HCT116 (cell line): ENCODE measurements around the gene ASAP3. TPM values are rescaled to one million over a fixed set of nuclear protein-coding genes. Genes with fewer than 3 reads are reported as not detected.

Experiments used
- ATAC-seq: fragments of 200-7000 bp; cut with Tn5 transposase; 2 replicates; pipeline ENCODE4 v1.9.1; 2020; ENCODE audit warnings: mild to moderate bottlenecking, moderate library complexity
- BruUV-seq: library from RNA; stranded (reverse); fragments of 400-500 nt; replicated peaks from 2 replicates; lab custom pipeline; 2021; lab: Mats Ljungman, UMichigan
- CTCF ChIA-PET: fragments of 300-600 bp; sonication (Branson Sonifier 250); formaldehyde crosslinking; loops from one replicate; lab custom pipeline; 2021; ENCODE audit warnings: antibody characterized with exemption; lab: Charles Lee
- POLR2A ChIA-PET: fragments of 300-600, 350-600 bp; sonication (Branson Sonifier 250); formaldehyde crosslinking; loops from one replicate; lab custom pipeline; 2021; ENCODE audit warnings: antibody characterized with exemption; lab: Charles Lee
- RAD21 ChIA-PET, 2 experiments: fragments of 300-600 bp; sonication (Branson Sonifier 250); formaldehyde crosslinking; loops; one replicate each; lab custom pipeline; 2023; ENCODE audit warnings: low total read pairs in 2 of 2; ENCODE audit not compliant: uncharacterized antibody in 2 of 2, unreplicated experiment in 2 of 2, low non-redundant PET in 1 of 2; lab: Charles Lee
- DNase-seq: peaks from one replicate; pipeline ENCODE4 v3.0.0-alpha.2; 2010; ENCODE audit warnings: low read depth, low spot score
- H2AFZ ChIP-seq: fragments of 200-600 bp; shearing (Covaris generic), sonication (generic); 2 replicates; pipeline ENCODE4 v1.6.1; 2017; ENCODE audit warnings: low read depth, mixed run types, mixed read lengths, antibody characterized with exemption, low read length; ENCODE audit not compliant: poor library complexity, severe bottlenecking
- H3K27ac ChIP-seq: 2 replicates; pipeline ENCODE4 v1.5.1; 2012; ENCODE audit warnings: low read depth, low read length
- H3K27me3 ChIP-seq: fragments of 200-600 bp; sonication (generic); 2 replicates; pipeline ENCODE4 v1.6.1; 2016; ENCODE audit warnings: mixed run types, low read length, mixed read lengths; ENCODE audit not compliant: insufficient read depth
- H3K36me3 ChIP-seq, 2 experiments: fragments of 200-500 bp in 1 of 2; fragments of 200-600 bp in 1 of 2; sonication (Bioruptor generic) in 1 of 2; sonication (generic) in 1 of 2; 2 replicates each; pipeline versions ENCODE4 v1.5.1 to v1.6.1; 2014 to 2016; ENCODE audit warnings: low read length in 2 of 2, inconsistent platforms in 1 of 2, mixed read lengths in 1 of 2, mixed run types in 1 of 2; ENCODE audit not compliant: insufficient read depth in 2 of 2, control insufficient read depth in 1 of 2
- H3K4me1 ChIP-seq, 2 experiments: fragments of 200-600 bp in 1 of 2; sonication (generic) in 1 of 2; 2 replicates each; pipeline versions ENCODE4 v1.5.1 to v1.6.1; 2012 to 2017; ENCODE audit warnings: low read length in 2 of 2, inconsistent platforms in 1 of 2, mild to moderate bottlenecking in 1 of 2, mixed read lengths in 1 of 2, mixed run types in 1 of 2, moderate library complexity in 1 of 2; ENCODE audit not compliant: insufficient read depth in 2 of 2, control insufficient read depth in 1 of 2
- H3K4me2 ChIP-seq: fragments of 200-600 bp; sonication (generic); 2 replicates; pipeline ENCODE4 v1.6.1; 2017; ENCODE audit warnings: mixed run types, low read length, mixed read lengths
- H3K4me3 ChIP-seq, 2 experiments: fragments of 200-600 bp in 1 of 2; sonication (generic) in 1 of 2; replicated peaks in 1 of 2; 2 replicates each; pipeline ENCODE4 v1.5.1; 2011 to 2016; ENCODE audit warnings: low read length in 2 of 2, control low read depth in 1 of 2, low read depth in 1 of 2, mild to moderate bottlenecking in 1 of 2, mixed read lengths in 1 of 2, mixed run types in 1 of 2
- H3K79me2 ChIP-seq: fragments of 200-600 bp; sonication (generic); 2 replicates; pipeline ENCODE4 v1.6.1; 2017; ENCODE audit warnings: mild to moderate bottlenecking, mixed run types, low read length, moderate library complexity, mixed read lengths; ENCODE audit not compliant: insufficient read depth
- H3K9ac ChIP-seq: fragments of 200-600 bp; sonication (generic); 2 replicates; pipeline ENCODE4 v1.6.1; 2016; ENCODE audit warnings: low read length, mixed read lengths
- H3K9me2 ChIP-seq: fragments of 200-600 bp; sonication (generic), shearing (Covaris generic); 2 replicates; pipeline ENCODE4 v1.6.1; 2017; ENCODE audit warnings: mixed run types, mild to moderate bottlenecking, moderate library complexity; ENCODE audit not compliant: insufficient read depth
- H3K9me3 ChIP-seq, 2 experiments: fragments of 200-500 bp in 1 of 2; fragments of 200-600 bp in 1 of 2; sonication (Bioruptor generic) in 1 of 2; sonication (generic) in 1 of 2; 2 replicates each; pipeline ENCODE4 v1.6.1; 2014 to 2017; ENCODE audit warnings: low read length in 2 of 2, mixed read lengths in 2 of 2, inconsistent platforms in 1 of 2, low read depth in 1 of 2, mild to moderate bottlenecking in 1 of 2, mixed run types in 1 of 2, moderate library complexity in 1 of 2; ENCODE audit not compliant: control insufficient read depth in 1 of 2, insufficient read depth in 1 of 2
- H4K20me1 ChIP-seq: fragments of 200-600 bp; sonication (generic), shearing (Covaris generic); 2 replicates; pipeline ENCODE4 v1.6.1; 2017; ENCODE audit warnings: mixed run types, mild to moderate bottlenecking, moderate library complexity; ENCODE audit not compliant: insufficient read depth
- ATF3 ChIP-seq: IDR thresholded peaks from 2 replicates; pipeline ENCODE4 v1.6.1; 2012
- CTCF ChIP-seq, 3 experiments: fragments of 200-600 bp in 1 of 3; sonication (generic) in 1 of 3; IDR thresholded peaks in 2 of 3; conservative IDR thresholded peaks in 1 of 3; 2 replicates each; pipeline ENCODE4 v1.5.1; 2012 to 2017; ENCODE audit warnings: low read depth in 2 of 3, low read length in 2 of 3, antibody characterized with exemption in 1 of 3, borderline replicate concordance in 1 of 3, control low read depth in 1 of 3, mild to moderate bottlenecking in 1 of 3, mixed read lengths in 1 of 3, mixed run types in 1 of 3, moderate library complexity in 1 of 3; ENCODE audit not compliant: insufficient read depth in 1 of 3
- EGR1 ChIP-seq: IDR thresholded peaks from 2 replicates; pipeline ENCODE4 v1.6.1; 2012; ENCODE audit warnings: low read depth
- EZH2phosphoT487 ChIP-seq: fragments of 200-600 bp; IDR thresholded peaks from 2 replicates; pipeline ENCODE4 v1.6.1; 2018; ENCODE audit warnings: antibody characterized with exemption, borderline replicate concordance
- FOSL1 ChIP-seq: IDR thresholded peaks from 2 replicates; pipeline ENCODE4 v1.6.1; 2012; ENCODE audit warnings: low read depth
- POLR2A ChIP-seq: IDR thresholded peaks from 2 replicates; pipeline ENCODE4 v1.7.0; 2011; ENCODE audit warnings: borderline replicate concordance; ENCODE audit not compliant: insufficient read depth, insufficient read length; ENCODE audit errors: extremely low read depth
- RAD21 ChIP-seq: IDR thresholded peaks from 2 replicates; pipeline ENCODE4 v1.6.1; 2012; ENCODE audit warnings: low read depth, mild to moderate bottlenecking
- REST ChIP-seq: IDR thresholded peaks from 2 replicates; pipeline ENCODE4 v1.6.1; 2012; ENCODE audit warnings: low read depth
- SP1 ChIP-seq: IDR thresholded peaks from 2 replicates; pipeline ENCODE4 v1.6.1; 2012; ENCODE audit warnings: low read depth
- TCF7L2 ChIP-seq: IDR thresholded peaks from 2 replicates; pipeline ENCODE4 v1.7.0; 2011; ENCODE audit warnings: borderline replicate concordance, inconsistent platforms; ENCODE audit not compliant: insufficient read depth, insufficient read length; ENCODE audit errors: extremely low read depth
- ZFX ChIP-seq: fragments of 450-650 bp; IDR thresholded peaks from 2 replicates; pipeline ENCODE4 v1.6.1; 2017
- intact Hi-C: fragments of 100-400 bp; cut with micrococcal nuclease; formaldehyde crosslinking; loops from 2 replicates; pipeline ENCODE4 v1.10.0; 2022
- total RNA-seq: library from RNA; stranded (reverse); gene quantifications from one replicate; pipeline ENCODE4 v1.2.1, GENCODE V29; 2021; ENCODE audit not compliant: unreplicated experiment

ASAP3 gene
- total RNA-seq, 1 experiment from 2014 or later, result 19.7 TPM

GRCh38 chr1:23399229-23399628 lies 84.8 kb downstream of the ASAP3 start:
- Histone ChIP-seq H3K9me2 (no peaks in the 10 kb centered on the region), H3K27ac (no peak overlapping the region), H3K4me1 (peaks cover 18 to 33% of the 10 kb centered on the region in 2 experiments), H2AFZ (no peak overlapping the region), H3K9me3 (no peaks in the 10 kb centered on the region), H4K20me1 (no peaks in the 10 kb centered on the region), H3K36me3 (no peaks in the 10 kb centered on the region), H3K9ac (no peak overlapping the region), H3K79me2 (no peaks in the 10 kb centered on the region), H3K4me3 (no peak overlapping the region), H3K27me3 (no peaks in the 10 kb centered on the region), H3K4me2 (no peak overlapping the region)
- TF ChIP-seq SP1, result no peak
- TF ChIP-seq RAD21, result no peak
- RAD21 ChIA-PET, result interaction anchor here in 1 of 2 experiments (0.6 kb wide), 1 partner anchor 305 kb away, joined by 3 read pairs; no protein-coding TSS in a partner anchor
- ATAC-seq (no peak), DNase-seq (no peak)
- BruUV-seq, result no TSS peak
- POLR2A ChIA-PET, result no interaction called here
- intact Hi-C loops, result no loop called here
- CTCF ChIA-PET, result no interaction called here

- no peak overlapping the region for H3K4me2 ChIP-seq
- peaks cover 9 to 29% of the 10 kb centered on the region in 2 experiments for H3K4me1 ChIP-seq
- POLR2A ChIA-PET, result no interaction called here
- CTCF ChIA-PET, result no interaction called here
- no peaks in the 10 kb centered on the region for H3K9me3 ChIP-seq
- RAD21 ChIA-PET, result no interaction called here
- DNase-seq, result no peak
- BruUV-seq, result no TSS peak
- no peaks in the 10 kb centered on the region for H3K36me3 ChIP-seq
- H2AFZ ChIP-seq, result no peak overlapping the region
- H3K79me2 ChIP-seq, result no peaks in the 10 kb centered on the region
- no peak for TF ChIP-seq ZFX
- no peak for TF ChIP-seq POLR2A
- TF ChIP-seq SP1, result no peak
- TF ChIP-seq EGR1, result no peak
- TF ChIP-seq ATF3, result no peak
- no peak for TF ChIP-seq FOSL1
- no peak for TF ChIP-seq EZH2phosphoT487
- TF ChIP-seq REST, result no peak
- TF ChIP-seq TCF7L2, result no peak
- TF ChIP-seq CTCF (IDR thresholded peaks at IDR 0.05 in 2 of 3, conservative IDR thresholded peaks at IDR 0.05 in 1 of 3; ENCODE audit: borderline replicate concordance in 1 of 3, insufficient read depth in 1 of 3, low read depth in 2 of 3, low read length in 2 of 3), result no peak
- intact Hi-C loops, result no loop called here
- no peak for ATAC-seq
- H3K9ac ChIP-seq, result no peak overlapping the region
- no peak overlapping the region for H3K27ac ChIP-seq
- H4K20me1 ChIP-seq, result no peaks in the 10 kb centered on the region
- H3K27me3 ChIP-seq, result no peaks in the 10 kb centered on the region
- H3K9me2 ChIP-seq, result no peaks in the 10 kb centered on the region
- H3K4me3 ChIP-seq, result no peak overlapping the region
These were observed 86.1 kb downstream of the ASAP3 start for GRCh38 chr1:23397908-23398307.
